Measurements from ENCODE around the gene ZNHIT2. TPM values are rescaled to one million over a fixed set of nuclear protein-coding genes. Genes with fewer than 3 reads are reported as not detected.

ZNHIT2 gene
- total and polyA plus RNA-seq, 2 of the 13 experiments (the other 11 are each of a cell fraction or from before 2014, with no cell fraction given), result 1.1 to 6.5 TPM

GRCh38 chr11:65111744-65112545, 5.6 kb downstream of the ZNHIT2 start, which contains the start of gene TM7SF2 (continued):
- TF ChIP-seq REST (IDR thresholded peaks at IDR 0.05; ENCODE audit: borderline replicate concordance in 1 of 2, low read depth in 1 of 2, low read length in 2 of 2), result peak in 1 of 2 experiments; percentile 80; a peak in 1 of 4 replicates
- 0 out of 2 replicates have a peak, but pooled peaks have one; percentile 23 for TF ChIP-seq KAT8 (CRISPR knock-in tag; IDR thresholded peaks at IDR 0.05)
- TF ChIP-seq ZNF557 (CRISPR knock-in tag; IDR thresholded peaks at IDR 0.05), result 0 out of 2 replicates have a peak, but pooled peaks have one; percentile 48
- no peak for TF ChIP-seq NFE2L1 (CRISPR knock-in tag; IDR thresholded peaks at IDR 0.05; ENCODE audit: borderline replicate concordance)
- no peak for TF ChIP-seq ZNF468 (CRISPR knock-in tag; IDR thresholded peaks at IDR 0.05)
- TF ChIP-seq ZNF142 (CRISPR knock-in tag; IDR thresholded peaks at IDR 0.05), result no peak
- no peak for TF ChIP-seq ZBTB43 (CRISPR knock-in tag; conservative IDR thresholded peaks at IDR 0.05)
- no peak for TF ChIP-seq ZNF281 (CRISPR knock-in tag; IDR thresholded peaks at IDR 0.05; ENCODE audit: borderline replicate concordance)
- peak; percentile 62; the same call in 1 of the 2 replicates for TF ChIP-seq KDM5A (IDR thresholded peaks at IDR 0.05; ENCODE audit: borderline replicate concordance, low read length)
- TF ChIP-seq HNRNPUL1 (IDR thresholded peaks at IDR 0.05; ENCODE audit: low read depth, low read length), result no peak
- TF ChIP-seq HNF1B (CRISPR knock-in tag; IDR thresholded peaks at IDR 0.05), result peak; percentile 62; the same call in 1 of the 2 replicates
